Peyer's patch (tissue), 4 donors: ENCODE data around the gene BRD3OS. TPM values are rescaled to one million over a fixed set of nuclear protein-coding genes. Genes with fewer than 3 reads are reported as not detected.

Experiments used
- DNase-seq, 3 donors: peaks; one replicate each; pipeline ENCODE4 v3.0.0-alpha.2; 2017 to 2019
- H3K27ac ChIP-seq, 4 donors: fragments of 200-600 bp; sonication (generic); one replicate each; pipeline ENCODE4 v1.5.1; 2016 to 2019
- H3K27me3 ChIP-seq, 2 donors: fragments of 200-600 bp; sonication (generic); one replicate each; pipeline ENCODE4 v1.5.1; 2019
- H3K36me3 ChIP-seq, 3 donors: fragments of 200-600 bp; sonication (generic); one replicate each; pipeline ENCODE4 v1.5.1; 2016 to 2019
- H3K4me1 ChIP-seq, 4 donors: fragments of 200-600 bp; sonication (generic); one replicate each; pipeline ENCODE4 v1.5.1; 2016 to 2019
- H3K4me3 ChIP-seq, 4 donors: fragments of 200-600 bp; sonication (generic); 1 replicate in 3 of 4; 2 replicates in 1 of 4; pipeline ENCODE4 v1.5.1; 2016 to 2019; ENCODE audit warnings: mild to moderate bottlenecking in 1 of 4
- H3K9me3 ChIP-seq, 4 donors: fragments of 200-600 bp; sonication (generic); one replicate each; pipeline ENCODE4 v1.5.1; 2016 to 2019; ENCODE audit warnings: mild to moderate bottlenecking in 1 of 4
- POLR2A ChIP-seq, 2 donors: fragments of 450-650 bp; IDR thresholded peaks; one replicate each; pipeline ENCODE4 v1.5.1; 2017; ENCODE audit warnings: antibody characterized with exemption in 2 of 2, mild to moderate bottlenecking in 2 of 2, moderate library complexity in 2 of 2
- total RNA-seq, 4 donors: library from RNA; depleted of rRNA; stranded (reverse); fragments of >200 nt; gene quantifications; one replicate each; pipeline ENCODE4 v1.1.0, GENCODE V29; 2016
- TF ChIP-seq, protein P1 (sequence below), 6 experiments: fragments of 450-650 bp in 4 of 6; fragments of 200-600 bp in 2 of 6; sonication (generic) in 1 of 6; IDR thresholded peaks; one replicate each; pipeline ENCODE4 v1.5.1; 2017 to 2019; ENCODE audit warnings: antibody characterized with exemption in 6 of 6, mild to moderate bottlenecking in 3 of 6, moderate library complexity in 1 of 6

BRD3OS gene, protein sequence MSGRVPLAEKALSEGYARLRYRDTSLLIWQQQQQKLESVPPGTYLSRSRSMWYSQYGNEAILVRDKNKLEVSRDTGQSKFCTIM
- 10 to 100 TPM in 1 of 4 donors, 1 to 10 TPM in 3; 1.4 to 11.6 (median 2.3) TPM for total RNA-seq

GRCh38 chr9:134024828-134025605, at the start of gene BRD3OS:
TSS of gene BRD3OS (plus strand) at chr9:134025481. CDS start at chr9:134026748, 1,267 bp downstream.
- peak; percentile 94 to 98 (median 98) for DNase-seq
- H3K4me1 ChIP-seq = peaks cover 0 to 11% (median 8%) of the 10 kb centered on the region in 4 donors
- H3K27me3 ChIP-seq = no peaks in the 10 kb centered on the region
- TF ChIP-seq, protein P1, sequence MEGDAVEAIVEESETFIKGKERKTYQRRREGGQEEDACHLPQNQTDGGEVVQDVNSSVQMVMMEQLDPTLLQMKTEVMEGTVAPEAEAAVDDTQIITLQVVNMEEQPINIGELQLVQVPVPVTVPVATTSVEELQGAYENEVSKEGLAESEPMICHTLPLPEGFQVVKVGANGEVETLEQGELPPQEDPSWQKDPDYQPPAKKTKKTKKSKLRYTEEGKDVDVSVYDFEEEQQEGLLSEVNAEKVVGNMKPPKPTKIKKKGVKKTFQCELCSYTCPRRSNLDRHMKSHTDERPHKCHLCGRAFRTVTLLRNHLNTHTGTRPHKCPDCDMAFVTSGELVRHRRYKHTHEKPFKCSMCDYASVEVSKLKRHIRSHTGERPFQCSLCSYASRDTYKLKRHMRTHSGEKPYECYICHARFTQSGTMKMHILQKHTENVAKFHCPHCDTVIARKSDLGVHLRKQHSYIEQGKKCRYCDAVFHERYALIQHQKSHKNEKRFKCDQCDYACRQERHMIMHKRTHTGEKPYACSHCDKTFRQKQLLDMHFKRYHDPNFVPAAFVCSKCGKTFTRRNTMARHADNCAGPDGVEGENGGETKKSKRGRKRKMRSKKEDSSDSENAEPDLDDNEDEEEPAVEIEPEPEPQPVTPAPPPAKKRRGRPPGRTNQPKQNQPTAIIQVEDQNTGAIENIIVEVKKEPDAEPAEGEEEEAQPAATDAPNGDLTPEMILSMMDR (IDR thresholded peaks at IDR 0.05) = no peak
- no peak for TF ChIP-seq POLR2A (IDR thresholded peaks at IDR 0.05)
- peaks cover 0 to 6% (median 0%) of the 10 kb centered on the region in 3 donors for H3K36me3 ChIP-seq
- no peaks in the 10 kb centered on the region for H3K9me3 ChIP-seq
- peak within 1 kb of the TSS; percentile 63 to 98 (median 94) for H3K4me3 ChIP-seq
- H3K27ac ChIP-seq = peak within 1 kb of the TSS; percentile 37 to 89 (median 64)

DNA sequence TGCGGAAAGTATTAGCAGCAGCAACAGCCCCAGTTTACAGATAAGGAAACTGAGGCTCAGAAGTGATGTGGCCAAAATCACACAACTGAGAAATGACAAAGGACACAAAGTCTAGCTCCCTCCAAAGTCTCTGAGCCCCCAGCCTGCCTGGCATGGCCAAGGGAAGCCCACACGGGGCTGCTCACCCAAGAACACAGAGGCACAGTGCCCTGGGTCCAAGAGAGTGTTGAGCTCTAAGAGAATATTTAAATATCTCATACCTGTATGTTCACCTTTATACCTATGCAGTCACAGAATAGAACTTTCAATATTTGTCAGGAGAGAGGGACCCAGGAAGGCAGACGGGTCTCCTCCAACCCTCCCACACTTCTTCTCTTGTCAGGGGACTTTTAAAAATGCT, 49.8 kb upstream of the BRD3OS start:
- no peak for TF ChIP-seq POLR2A (IDR thresholded peaks at IDR 0.05)
- TF ChIP-seq, protein P1 (IDR thresholded peaks at IDR 0.05) = no peak
- H3K4me1 ChIP-seq = peaks cover 20 to 62% (median 31%) of the 10 kb centered on the region in 4 donors
- H3K27me3 ChIP-seq = no peaks in the 10 kb centered on the region
- no peak overlapping the region for H3K4me3 ChIP-seq
- H3K9me3 ChIP-seq = no peaks in the 10 kb centered on the region
- peak overlapping the region in 1 of 4 donors; percentile 97 for H3K27ac ChIP-seq
- DNase-seq = peak in 1 of 3 donors; percentile 10
- no peaks in the 10 kb centered on the region for H3K36me3 ChIP-seq

DNA sequence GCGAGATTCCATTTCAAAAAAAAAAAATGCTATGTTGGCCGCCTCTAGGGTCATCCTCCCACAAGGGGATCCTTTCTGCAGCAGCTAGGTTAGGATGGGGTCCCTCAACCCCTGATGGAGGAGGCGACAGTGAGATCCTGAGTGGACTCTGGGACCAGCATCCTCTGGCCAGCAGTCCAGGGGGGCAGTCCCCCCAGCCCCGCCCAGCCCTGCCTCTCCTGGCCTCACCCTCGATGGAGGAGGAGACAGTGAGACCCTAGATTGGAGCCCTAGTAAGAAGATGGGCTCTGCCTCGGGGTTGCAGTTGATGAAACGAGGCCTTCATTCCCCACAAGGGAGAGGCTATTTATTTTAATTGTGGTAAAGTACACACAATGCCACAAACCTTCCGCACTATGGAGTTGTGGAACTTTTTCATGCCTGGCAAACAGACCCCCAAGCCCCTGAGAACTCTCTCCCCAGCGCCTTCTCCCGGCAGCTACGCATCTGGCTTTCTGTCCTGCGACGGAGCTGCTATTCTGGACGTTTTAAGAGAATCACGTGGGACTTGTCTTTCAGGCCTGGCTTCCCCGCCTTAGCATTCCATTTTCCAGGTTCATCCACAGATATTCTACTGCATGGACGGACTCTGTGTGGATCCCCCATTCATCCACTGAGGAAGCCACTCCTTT, 49.0 kb upstream of the BRD3OS start:
- Histone ChIP-seq H3K27me3 (no peaks in the 10 kb centered on the region), H3K4me1 (peaks cover 16 to 54% (median 29%) of the 10 kb centered on the region in 4 donors), H3K27ac (no peak overlapping the region), H3K4me3 (no peak overlapping the region), H3K9me3 (no peaks in the 10 kb centered on the region), H3K36me3 (no peaks in the 10 kb centered on the region)
- peak in 1 of 3 donors; percentile 33 for DNase-seq
- TF ChIP-seq POLR2A (IDR thresholded peaks at IDR 0.05) = no peak
- TF ChIP-seq, protein P1 (IDR thresholded peaks at IDR 0.05) = no peak

DNA sequence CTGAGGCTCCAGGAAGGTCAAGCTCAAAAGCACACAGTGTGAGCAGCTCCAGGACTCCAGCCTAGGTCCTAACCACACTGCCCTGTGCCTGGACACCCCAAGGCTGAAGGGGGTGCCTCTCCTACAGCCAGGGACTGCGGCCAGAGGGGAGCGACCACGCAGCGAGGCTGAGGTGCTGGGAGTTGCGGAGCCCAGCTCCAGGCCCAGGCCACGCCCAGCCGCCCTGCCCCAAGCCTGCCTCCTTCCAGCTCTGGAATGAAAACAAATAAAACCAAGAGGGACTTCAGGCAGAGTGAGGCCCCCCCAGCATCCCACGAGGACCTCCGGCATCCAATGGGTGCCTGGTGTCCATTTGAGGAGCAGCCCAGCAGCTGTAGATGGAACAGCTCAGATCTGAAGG, 48.4 kb upstream of the BRD3OS start:
- peak in 1 of 3 donors; percentile 34 for DNase-seq
- TF ChIP-seq, protein P1 (IDR thresholded peaks at IDR 0.05) = no peak
- TF ChIP-seq POLR2A (IDR thresholded peaks at IDR 0.05) = no peak
- H3K9me3 ChIP-seq = no peaks in the 10 kb centered on the region
- H3K4me3 ChIP-seq = no peak overlapping the region
- no peak overlapping the region for H3K27ac ChIP-seq
- no peaks in the 10 kb centered on the region for H3K36me3 ChIP-seq
- no peaks in the 10 kb centered on the region for H3K27me3 ChIP-seq
- H3K4me1 ChIP-seq = peaks cover 12 to 48% (median 23%) of the 10 kb centered on the region in 4 donors

DNA sequence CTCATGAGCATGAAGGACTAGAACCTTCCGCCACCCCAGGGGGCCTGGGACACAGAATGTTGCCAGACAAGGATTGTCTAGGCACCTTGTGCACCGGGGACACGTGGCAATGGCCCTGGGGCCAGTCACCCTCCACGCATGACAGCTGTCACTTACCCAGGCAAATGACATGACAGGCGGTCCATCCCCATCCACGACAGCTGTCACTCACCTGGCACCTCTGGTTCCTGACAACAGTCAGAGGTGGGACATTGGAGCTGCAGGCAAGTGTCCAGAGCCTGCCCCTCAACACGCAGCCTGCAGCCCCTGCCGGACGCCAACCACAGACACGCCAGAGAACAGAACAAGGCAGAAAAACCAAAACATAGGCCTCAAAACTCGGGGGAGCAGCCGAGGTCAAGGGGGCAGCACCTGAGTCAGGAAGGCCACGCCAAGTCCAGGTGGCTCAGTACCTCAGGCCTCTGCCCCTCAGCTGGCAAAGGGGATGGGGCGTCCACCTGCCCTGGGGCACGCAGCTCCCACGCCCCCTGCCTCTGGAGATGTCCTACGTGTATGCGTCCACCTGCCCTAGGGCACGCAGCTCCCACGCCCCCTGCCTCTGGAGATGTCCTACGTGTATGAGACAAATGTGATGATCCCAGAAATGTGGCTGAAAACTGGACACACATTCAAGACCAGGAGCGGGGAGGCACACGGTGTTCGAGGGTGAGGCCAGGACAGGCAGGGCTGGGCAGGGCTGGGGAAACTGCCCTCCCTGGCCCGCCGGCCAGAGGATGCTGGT, 47.7 kb upstream of the BRD3OS start:
- Histone ChIP-seq H3K36me3 (no peaks in the 10 kb centered on the region), H3K27ac (no peak overlapping the region), H3K9me3 (no peaks in the 10 kb centered on the region), H3K4me1 (peaks cover 8 to 43% (median 21%) of the 10 kb centered on the region in 4 donors), H3K27me3 (no peaks in the 10 kb centered on the region), H3K4me3 (no peak overlapping the region)
- peak in 1 of 3 donors; percentile 35 for DNase-seq
- no peak for TF ChIP-seq POLR2A (IDR thresholded peaks at IDR 0.05)
